HepG2 (cell line): ENCODE data around the gene TMEM185B. TPM values are rescaled to one million over a fixed set of nuclear protein-coding genes. Genes with fewer than 3 reads are reported as not detected.

Source experiments
- ATAC-seq: fragments of 200-7000 bp; cut with Tn5 transposase; 3 replicates; pipeline ENCODE4 v1.9.1; 2020; ENCODE audit warnings: mild to moderate bottlenecking, moderate library complexity
- BruUV-seq: library from RNA; stranded (reverse); fragments of 400-500 nt; replicated peaks from 2 replicates; lab custom pipeline; 2021; lab: Mats Ljungman, UMichigan
- CTCF ChIA-PET: fragments of 300-600 bp; formaldehyde crosslinking; extraction: SDS; loops from one replicate; lab custom pipeline; 2021; ENCODE audit warnings: low total read pairs, inconsistent platforms, low intra/inter-chr PET ratio; lab: Yijun Ruan, JAX
- POLR2A ChIA-PET: fragments of 350-600 bp; sonication (Branson Sonifier 250); formaldehyde crosslinking; loops from one replicate; lab custom pipeline; 2020; ENCODE audit warnings: antibody characterized with exemption, inconsistent platforms; lab: Yijun Ruan, JAX
- DNase-seq: peaks from one replicate; pipeline ENCODE4 v3.0.0-alpha.2; 2015; ENCODE audit warnings: low spot score
- FAIRE-seq: peaks from 3 replicates; lab custom pipeline; 2011; peaks lifted over from hg19 to GRCh38; lab: Jason Lieb, UNC
- H2AFZ ChIP-seq: one replicate; pipeline ENCODE4 v1.6.1; 2011; ENCODE audit warnings: low read length, inconsistent platforms
- H3K27ac ChIP-seq: fragments of 300-600 bp; 3 replicates; pipeline ENCODE4 v1.8.0; 2011; ENCODE audit warnings: mixed run types, mild to moderate bottlenecking, mixed read lengths, low read length, inconsistent platforms; ENCODE audit not compliant: insufficient read depth; ENCODE audit errors: extremely low read length
- H3K27me3 ChIP-seq, 2 experiments: fragments of 200-600 bp in 1 of 2; 2 replicates in 1 of 2; 3 replicates in 1 of 2; pipeline versions ENCODE4 v1.6.0 to v1.8.0; 2011; ENCODE audit warnings: low read length in 2 of 2, mild to moderate bottlenecking in 2 of 2, moderate library complexity in 2 of 2, inconsistent platforms in 1 of 2; ENCODE audit not compliant: insufficient read depth in 2 of 2, control insufficient read depth in 1 of 2
- H3K36me3 ChIP-seq, 2 experiments: fragments of 200-600 bp in 1 of 2; replicated peaks in 1 of 2; 2 replicates in 1 of 2; 3 replicates in 1 of 2; pipeline versions ENCODE4 v1.5.1 to v1.8.0; 2011; ENCODE audit warnings: low read length in 2 of 2, inconsistent platforms in 1 of 2; ENCODE audit not compliant: insufficient read depth in 2 of 2, control insufficient read depth in 1 of 2
- H3K4me1 ChIP-seq: 2 replicates; pipeline ENCODE4 v1.5.1; 2012; ENCODE audit warnings: low read length, inconsistent platforms; ENCODE audit not compliant: insufficient read depth
- H3K4me2 ChIP-seq: 2 replicates; pipeline ENCODE4 v1.6.0; 2011; ENCODE audit warnings: low read depth, low read length, inconsistent platforms
- H3K4me3 ChIP-seq, 3 experiments: fragments of 200-600 bp in 1 of 3; sonication (generic), shearing (Covaris generic) in 1 of 3; replicated peaks in 1 of 3; 2 replicates each; pipeline ENCODE4 v1.5.1; 2011 to 2016; ENCODE audit warnings: low read length in 3 of 3, inconsistent platforms in 2 of 3, low read depth in 2 of 3, mild to moderate bottlenecking in 2 of 3, control low read depth in 1 of 3, mixed read lengths in 1 of 3; ENCODE audit not compliant: insufficient read depth in 1 of 3
- H3K79me2 ChIP-seq: one replicate; pipeline ENCODE4 v1.6.1; 2011; ENCODE audit warnings: low read length, inconsistent platforms; ENCODE audit not compliant: insufficient read depth
- H3K9ac ChIP-seq: 2 replicates; pipeline ENCODE4 v1.6.0; 2011; ENCODE audit warnings: mild to moderate bottlenecking, low read depth, low read length, inconsistent platforms; ENCODE audit not compliant: insufficient read depth
- H3K9me3 ChIP-seq: 2 replicates; pipeline ENCODE4 v1.5.1; 2012; ENCODE audit warnings: mild to moderate bottlenecking, low read length
- H4K20me1 ChIP-seq: 2 replicates; pipeline ENCODE4 v1.6.0; 2011; ENCODE audit warnings: inconsistent platforms, mild to moderate bottlenecking, low read length, moderate library complexity; ENCODE audit not compliant: insufficient read depth
- CEBPB ChIP-seq: IDR thresholded peaks from 2 replicates; pipeline ENCODE4 v1.6.1; 2011; ENCODE audit warnings: low read depth, low read length, improper control_type of control experiment, borderline replicate concordance
- DMAP1 ChIP-seq: IDR thresholded peaks from 2 replicates; pipeline ENCODE4 v1.6.1; 2016
- HIC2 ChIP-seq: sonication (generic); formaldehyde crosslinking; IDR thresholded peaks from 2 replicates; pipeline ENCODE4 v1.9.0; 2022; ENCODE audit warnings: low read depth, missing genetic modification reagents
- JUNB ChIP-seq: sonication (generic); formaldehyde crosslinking; IDR thresholded peaks from 2 replicates; pipeline ENCODE4 v1.8.0; 2022; ENCODE audit warnings: missing genetic modification reagents, mild to moderate bottlenecking, borderline replicate concordance
- KDM6A ChIP-seq: IDR thresholded peaks from 2 replicates; pipeline ENCODE4 v1.6.1; 2016; ENCODE audit warnings: low read depth
- SIX1 ChIP-seq: sonication (generic); formaldehyde crosslinking; IDR thresholded peaks from 2 replicates; pipeline ENCODE4 v1.4.0; 2020; ENCODE audit warnings: missing genetic modification reagents, borderline replicate concordance
- TAF15 ChIP-seq: fragments of 200-400 bp; formaldehyde crosslinking; IDR thresholded peaks from one replicate; pipeline ENCODE4 v1.6.1; 2018; ENCODE audit warnings: mild to moderate bottlenecking, low read depth, low read length; ENCODE audit not compliant: poor library complexity, severe bottlenecking
- TBL1XR1 ChIP-seq: fragments of 150-350 bp; IDR thresholded peaks from 2 replicates; pipeline ENCODE4 v1.6.1; 2014; ENCODE audit warnings: borderline replicate concordance, low read length; ENCODE audit not compliant: partially characterized antibody
- TSC22D2 ChIP-seq: sonication (generic); formaldehyde crosslinking; IDR thresholded peaks from 2 replicates; pipeline ENCODE4 v1.5.1; 2020; ENCODE audit warnings: missing genetic modification reagents, mild to moderate bottlenecking, borderline replicate concordance
- ZNF44 ChIP-seq: sonication (generic); formaldehyde crosslinking; IDR thresholded peaks from 2 replicates; pipeline ENCODE4 v1.5.1; 2020; ENCODE audit warnings: mild to moderate bottlenecking, missing genetic modification reagents
- ZNF792 ChIP-seq: IDR thresholded peaks from 2 replicates; pipeline ENCODE4 v1.6.1; 2016
- ZNF839 ChIP-seq: sonication (generic); formaldehyde crosslinking; IDR thresholded peaks from 2 replicates; pipeline ENCODE4 v1.4.0; 2020; ENCODE audit warnings: missing genetic modification reagents, mild to moderate bottlenecking, borderline replicate concordance
- ZXDC ChIP-seq: sonication (generic); formaldehyde crosslinking; IDR thresholded peaks from 2 replicates; pipeline ENCODE4 v1.5.0; 2020; ENCODE audit warnings: mild to moderate bottlenecking, missing genetic modification reagents
- WGBS: methylation state at CpG from one replicate; pipeline ENCODE4 v1.1.6; 2017; ENCODE audit warnings: low lambda C conversion rate; 5-methylcytosine and 5-hydroxymethylcytosine counted together
- in situ Hi-C: cut with HindIII; loops from 2 replicates; pipeline ENCODE4 v1.10.0; 2017; ENCODE audit warnings: low pct_unique_long_range_greater_than_20kb; ENCODE audit not compliant: extremely low pct_ligation_motif_present
- intact Hi-C: fragments of 100-400 bp; cut with micrococcal nuclease; formaldehyde crosslinking; loops from one replicate; pipeline ENCODE4 v1.10.0; 2022; ENCODE audit not compliant: unreplicated experiment
- polyA plus RNA-seq, 8 experiments: library from polyadenylated mRNA; depleted of rRNA in 3 of 8; stranded (reverse) in 7 of 8; unstranded in 1 of 8; fragments of >200 nt; fragmentation: Illumina TruSeq in 4 of 8; extraction: Trizol in 4 of 8; gene quantifications; 2 replicates each; pipeline versions ENCODE4 v1.2.1 to v1.2.3, GENCODE V29; 2011 to 2016; ENCODE audit warnings: low read depth in 4 of 8, missing spikeins in 1 of 8, mixed read lengths in 1 of 8; ENCODE audit not compliant: insufficient read depth in 1 of 8
- total RNA-seq, 5 experiments: library from RNA; depleted of rRNA; stranded (reverse); fragments of >200 nt; fragmentation: Illumina TruSeq; extraction: Trizol; gene quantifications; 2 replicates each; pipeline ENCODE4 v1.2.3, GENCODE V29; 2016; ENCODE audit warnings: low read depth in 1 of 5

Gene TMEM185B
- total and polyA plus RNA-seq, 2 of the 13 experiments (the other 11 are each of a cell fraction or from before 2014, with no cell fraction given), result 5.6 to 7.0 TPM

- Histone ChIP-seq H3K27ac (no peak overlapping the region), H3K4me3 (no peak overlapping the region), H3K9me3 (no peaks in the 10 kb centered on the region), H3K27me3 (peaks cover 4 to 13% of the 10 kb centered on the region in 2 experiments; a peak in 4 of 5 replicates), H3K79me2 (no peaks in the 10 kb centered on the region), H4K20me1 (no peaks in the 10 kb centered on the region), H2AFZ (no peak overlapping the region), H3K4me1 (peaks cover 61% of the 10 kb centered on the region), H3K36me3 (no peaks in the 10 kb centered on the region), H3K9ac (no peak overlapping the region), H3K4me2 (peak overlapping the region; percentile 38)
- BruUV-seq, result no TSS peak
- intact Hi-C loops, result loop anchor here (5.0 kb wide), 1 partner anchor 511 kb away; no protein-coding TSS in a partner anchor
- ChIA-PET CTCF (no interaction called here), POLR2A (no interaction called here)
- FAIRE-seq (no peak), DNase-seq (no peak), ATAC-seq (no peak)
- TF ChIP-seq ZNF44 (CRISPR knock-in tag) (no peak), TAF15 (no peak), ZNF792 (CRISPR knock-in tag) (no peak), ZNF839 (no peak), KDM6A (no peak), ZXDC (CRISPR knock-in tag) (no peak), TSC22D2 (CRISPR knock-in tag) (no peak), CEBPB (no peak), DMAP1 (CRISPR knock-in tag) (no peak), HIC2 (CRISPR knock-in tag) (no peak), SIX1 (CRISPR knock-in tag) (no peak), TBL1XR1 (no peak), JUNB (CRISPR knock-in tag) (no peak)
- WGBS, result 55% methylated on average over 5 of the region's 5 CpGs
- in situ Hi-C loops, result no loop called here
Observed at GRCh38 chr2:120236791-120237190, 13.6 kb upstream of the TMEM185B start.
